Ramos (cell line): Measurements from ENCODE around the gene IGFBP6.

Experiments
- in situ Hi-C: fragments of 300-500 bp; cut with MboI; formaldehyde crosslinking; loops from one replicate; pipeline ENCODE4 v1.14.3; 2022; ENCODE audit warnings: low sequenced_read_pairs; ENCODE audit not compliant: unreplicated experiment

IGFBP6 gene

GRCh38 chr12:53097564-53098353 lies at the start of gene IGFBP6:
Gene IGFBP6, plus strand, starts transcription at chr12:53097667. Its CDS starts 51 bp downstream, at chr12:53097718.
- in situ Hi-C loops, result no loop called here

GRCh38 chr12:53048033-53048779 lies 49.3 kb upstream of the IGFBP6 start:
- in situ Hi-C loops, result no loop called here

GRCh38 chr12:53048780-53049401 lies 48.6 kb upstream of the IGFBP6 start:
- in situ Hi-C loops, result no loop called here

GRCh38 chr12:53049571-53050318 lies 47.7 kb upstream of the IGFBP6 start, which contains the start of gene TNS2:
Gene TNS2, plus strand, starts transcription at chr12:53050065. Its CDS starts 121 bp downstream, at chr12:53050186.
- in situ Hi-C loops, result no loop called here

GRCh38 chr12:53050426-53051057 lies 46.9 kb upstream of the IGFBP6 start:
- in situ Hi-C loops, result no loop called here

- in situ Hi-C loops, result no loop called here
These were observed 46.2 kb upstream of the IGFBP6 start for GRCh38 chr12:53051058-53051880.

GRCh38 chr12:53051881-53052412 lies 45.5 kb upstream of the IGFBP6 start:
- in situ Hi-C loops, result no loop called here

- in situ Hi-C loops, result no loop called here
These were observed 44.8 kb upstream of the IGFBP6 start for GRCh38 chr12:53052419-53053217.

- in situ Hi-C loops, result no loop called here
These were observed 44.0 kb upstream of the IGFBP6 start for GRCh38 chr12:53053218-53054111.

GRCh38 chr12:53054112-53054878 lies 43.2 kb upstream of the IGFBP6 start:
- in situ Hi-C loops, result no loop called here

GRCh38 chr12:53055471-53056266 lies 41.8 kb upstream of the IGFBP6 start:
- in situ Hi-C loops, result no loop called here

GRCh38 chr12:53056296-53056695 lies 41.2 kb upstream of the IGFBP6 start:
- in situ Hi-C loops, result no loop called here

- in situ Hi-C loops, result no loop called here
These were observed 40.6 kb upstream of the IGFBP6 start for GRCh38 chr12:53056901-53057300.

GRCh38 chr12:53057816-53058500 lies 39.5 kb upstream of the IGFBP6 start:
- in situ Hi-C loops, result no loop called here
